Osteoblast (primary cell): ENCODE results near the gene C1orf74. TPM values are rescaled to one million over a fixed set of nuclear protein-coding genes. Genes with fewer than 3 reads are reported as not detected.

Source experiments
- DNase-seq: peaks from one replicate; pipeline ENCODE4 v3.0.0; 2011; ENCODE audit warnings: low spot score, mixed read lengths; ENCODE audit not compliant: insufficient read length; ENCODE audit errors: missing footprints
- H2AFZ ChIP-seq: 2 replicates; pipeline ENCODE4 v1.6.0; 2011; ENCODE audit warnings: mild to moderate bottlenecking, low read length
- H3K27ac ChIP-seq: 2 replicates; pipeline ENCODE4 v1.5.1; 2011; ENCODE audit warnings: mild to moderate bottlenecking, low read depth, low read length, moderate library complexity
- H3K27me3 ChIP-seq: 2 replicates; pipeline ENCODE4 v1.6.0; 2012; ENCODE audit warnings: mild to moderate bottlenecking, control low read depth, inconsistent platforms, low read length, moderate library complexity; ENCODE audit not compliant: insufficient read depth
- H3K36me3 ChIP-seq: 2 replicates; pipeline ENCODE4 v1.5.1; 2011; ENCODE audit warnings: mild to moderate bottlenecking, low read length, control low read depth, moderate library complexity; ENCODE audit not compliant: insufficient read depth
- H3K4me1 ChIP-seq: 2 replicates; pipeline ENCODE4 v1.5.1; 2011; ENCODE audit warnings: mild to moderate bottlenecking, low read length, control low read depth, moderate library complexity; ENCODE audit not compliant: insufficient read depth
- H3K4me2 ChIP-seq: 2 replicates; pipeline ENCODE4 v1.6.0; 2011; ENCODE audit warnings: mild to moderate bottlenecking, low read length; ENCODE audit not compliant: insufficient read depth
- H3K4me3 ChIP-seq: fragments of 200-600 bp; sonication (generic); 3 replicates; pipeline ENCODE4 v1.5.1; 2012; ENCODE audit warnings: mild to moderate bottlenecking, low read length, inconsistent platforms; ENCODE audit not compliant: insufficient read depth
- H3K79me2 ChIP-seq: 2 replicates; pipeline ENCODE4 v1.6.0; 2012; ENCODE audit warnings: mild to moderate bottlenecking, low read length, control low read depth, inconsistent platforms; ENCODE audit not compliant: insufficient read depth
- H3K9me3 ChIP-seq: 2 replicates; pipeline ENCODE4 v1.5.1; 2011; ENCODE audit warnings: low read depth, low read length, control low read depth
- H4K20me1 ChIP-seq: 2 replicates; pipeline ENCODE4 v1.6.0; 2012; ENCODE audit warnings: mild to moderate bottlenecking, low read length, control low read depth; ENCODE audit not compliant: insufficient read depth
- CTCF ChIP-seq: IDR thresholded peaks from 2 replicates; pipeline ENCODE4 v1.5.1; 2011; ENCODE audit warnings: mild to moderate bottlenecking, low read depth, low read length, moderate library complexity; ENCODE audit errors: extremely low read depth
- total RNA-seq: library from RNA; depleted of rRNA; stranded (reverse); fragments of >200 nt; gene quantifications from 2 replicates; pipeline ENCODE4 v1.2.3, GENCODE V29; 2012

Gene C1orf74
- total RNA-seq, 1 donor = 2.5 TPM

- Histone ChIP-seq H3K27me3 (peaks cover 15% of the 10 kb centered on the region), H3K36me3 (no peaks in the 10 kb centered on the region), H2AFZ (no peak overlapping the region), H3K4me2 (no peak overlapping the region), H3K27ac (no peak overlapping the region), H4K20me1 (no peaks in the 10 kb centered on the region), H3K4me1 (peaks cover 2% of the 10 kb centered on the region), H3K9me3 (no peaks in the 10 kb centered on the region), H3K4me3 (no peak overlapping the region), H3K79me2 (no peaks in the 10 kb centered on the region)
- no peak for TF ChIP-seq CTCF
- no peak for DNase-seq
Observed at GRCh38 chr1:209791920-209792319, 7.6 kb upstream of the C1orf74 start.

- no peaks in the 10 kb centered on the region for H3K9me3 ChIP-seq
- no peak overlapping the region for H3K4me3 ChIP-seq
- no peaks in the 10 kb centered on the region for H4K20me1 ChIP-seq
- H3K79me2 ChIP-seq = no peaks in the 10 kb centered on the region
- no peak overlapping the region for H3K4me2 ChIP-seq
- H3K36me3 ChIP-seq = no peaks in the 10 kb centered on the region
- DNase-seq = no peak
- H3K27me3 ChIP-seq = peaks cover 23% of the 10 kb centered on the region
- no peak for TF ChIP-seq CTCF
- no peak overlapping the region for H2AFZ ChIP-seq
- H3K4me1 ChIP-seq = peaks cover 2% of the 10 kb centered on the region
- H3K27ac ChIP-seq = no peak overlapping the region
Observed at GRCh38 chr1:209790286-209791193, 6.2 kb upstream of the C1orf74 start.

GRCh38 chr1:209789245-209789644, 4.9 kb upstream of the C1orf74 start:
- Histone ChIP-seq H3K9me3 (no peaks in the 10 kb centered on the region), H3K4me3 (no peak overlapping the region), H4K20me1 (no peaks in the 10 kb centered on the region), H3K27ac (no peak overlapping the region), H3K27me3 (peaks cover 23% of the 10 kb centered on the region), H3K4me2 (no peak overlapping the region), H3K4me1 (peaks cover 7% of the 10 kb centered on the region), H2AFZ (no peak overlapping the region), H3K36me3 (no peaks in the 10 kb centered on the region), H3K79me2 (peaks cover under 1% of the 10 kb centered on the region)
- DNase-seq = no peak
- no peak for TF ChIP-seq CTCF

- Histone ChIP-seq H3K4me3 (no peak overlapping the region), H3K79me2 (peaks cover 14% of the 10 kb centered on the region), H4K20me1 (no peaks in the 10 kb centered on the region), H3K36me3 (no peaks in the 10 kb centered on the region), H3K9me3 (no peaks in the 10 kb centered on the region), H3K27ac (no peak overlapping the region), H2AFZ (no peak overlapping the region), H3K4me2 (no peak overlapping the region), H3K4me1 (peaks cover 18% of the 10 kb centered on the region), H3K27me3 (peaks cover 18% of the 10 kb centered on the region)
- TF ChIP-seq CTCF = no peak
- no peak for DNase-seq
Observed at GRCh38 chr1:209787551-209787950, 3.2 kb upstream of the C1orf74 start.
